PC-9 (cell line): Measurements from ENCODE around the gene CFAP65. TPM values are rescaled to one million over a fixed set of nuclear protein-coding genes. Genes with fewer than 3 reads are reported as not detected.

Source experiments
- BruUV-seq: library from RNA; stranded (reverse); fragments of 400-500 nt; replicated peaks from 2 replicates; lab custom pipeline; 2021; lab: Mats Ljungman, UMichigan
- CTCF ChIA-PET: fragments of 300-600 bp; sonication (Branson Sonifier 250); formaldehyde crosslinking; loops from one replicate; lab custom pipeline; 2022; ENCODE audit warnings: antibody characterized with exemption; lab: Charles Lee
- POLR2A ChIA-PET: fragments of 300-600 bp; sonication (Branson Sonifier 250); formaldehyde crosslinking; loops from one replicate; lab custom pipeline; 2022; ENCODE audit warnings: antibody characterized with exemption; ENCODE audit not compliant: unreplicated experiment; lab: Charles Lee
- DNase-seq, 2 experiments: peaks; one replicate each; pipeline versions ENCODE4 v3.0.0 to v3.0.0-alpha.2; 2015 to 2022; ENCODE audit warnings: mixed read lengths in 1 of 2
- H2AFZ ChIP-seq: fragments of 200-600 bp; sonication (generic); 2 replicates; pipeline ENCODE4 v1.8.1; 2017; ENCODE audit warnings: antibody characterized with exemption
- H3F3A ChIP-seq: fragments of 200-600 bp; sonication (generic); 2 replicates; pipeline ENCODE4 v1.8.1; 2017; ENCODE audit warnings: antibody characterized with exemption, mild to moderate bottlenecking, low read depth; ENCODE audit not compliant: insufficient read depth
- H3K27ac ChIP-seq: fragments of 200-600 bp; sonication (generic); 2 replicates; pipeline ENCODE4 v1.6.1; 2016; ENCODE audit warnings: mixed run types
- H3K27me3 ChIP-seq: fragments of 200-600 bp; sonication (generic); 2 replicates; pipeline ENCODE4 v1.6.1; 2016; ENCODE audit warnings: low read depth, mixed run types; ENCODE audit not compliant: insufficient read depth
- H3K36me3 ChIP-seq: fragments of 200-600 bp; sonication (generic); 2 replicates; pipeline ENCODE4 v1.6.1; 2016; ENCODE audit warnings: low read depth, mixed run types
- H3K4me1 ChIP-seq: fragments of 200-600 bp; sonication (generic); replicated peaks from 2 replicates; pipeline ENCODE4 v1.6.1; 2016; ENCODE audit warnings: mixed run types; ENCODE audit not compliant: insufficient read depth
- H3K4me2 ChIP-seq: fragments of 200-600 bp; sonication (generic); 2 replicates; pipeline ENCODE4 v1.6.1; 2017; ENCODE audit warnings: mixed run types
- H3K4me3 ChIP-seq: fragments of 200-600 bp; sonication (generic); 2 replicates; pipeline ENCODE4 v1.6.1; 2016; ENCODE audit warnings: mixed run types
- H3K79me2 ChIP-seq: fragments of 200-600 bp; sonication (generic); 2 replicates; pipeline ENCODE4 v1.6.1; 2017; ENCODE audit warnings: low read depth, mixed run types
- H3K9me2 ChIP-seq: fragments of 200-600 bp; sonication (generic); 2 replicates; pipeline ENCODE4 v1.8.1; 2017; ENCODE audit warnings: mild to moderate bottlenecking; ENCODE audit not compliant: insufficient read depth
- H3K9me3 ChIP-seq: fragments of 200-600 bp; sonication (generic); 2 replicates; pipeline ENCODE4 v1.8.1; 2016; ENCODE audit warnings: low read depth; ENCODE audit not compliant: insufficient read depth
- H4K20me1 ChIP-seq: fragments of 200-600 bp; sonication (generic); 2 replicates; pipeline ENCODE4 v1.8.1; 2017; ENCODE audit not compliant: insufficient read depth
- CTCF ChIP-seq: fragments of 200-600 bp; sonication (generic); conservative IDR thresholded peaks from 2 replicates; pipeline ENCODE4 v1.6.1; 2017; ENCODE audit warnings: mixed run types, antibody characterized with exemption, mild to moderate bottlenecking, moderate library complexity
- EZH2 ChIP-seq: fragments of 200-600 bp; sonication (generic); IDR thresholded peaks from 2 replicates; pipeline ENCODE4 v1.8.0; 2017; ENCODE audit warnings: antibody characterized with exemption, low read depth
- intact Hi-C: fragments of 100-400 bp; cut with micrococcal nuclease; formaldehyde crosslinking; loops from one replicate; pipeline ENCODE4 v1.10.0; 2022; ENCODE audit not compliant: unreplicated experiment
- total RNA-seq: library from RNA; stranded (reverse); gene quantifications from 2 replicates; pipeline ENCODE4 v1.2.3, GENCODE V29; 2021

CFAP65 gene
- total RNA-seq, 1 experiment from 2014 or later = not detected

GRCh38 chr2:219017201-219017931 lies 23.9 kb downstream of the CFAP65 start:
- H3K27me3 ChIP-seq = peaks cover 75% of the 10 kb centered on the region
- DNase-seq = no peak
- no peaks in the 10 kb centered on the region for H3K36me3 ChIP-seq
- no peaks in the 10 kb centered on the region for H3K9me3 ChIP-seq
- no peak overlapping the region for H3K27ac ChIP-seq
- no TSS peak for BruUV-seq
- H2AFZ ChIP-seq = no peak overlapping the region
- no peak overlapping the region for H3K4me2 ChIP-seq
- no peak overlapping the region for H3K4me3 ChIP-seq
- no peaks in the 10 kb centered on the region for H3K79me2 ChIP-seq
- H3F3A ChIP-seq = no peaks in the 10 kb centered on the region
- no peaks in the 10 kb centered on the region for H3K9me2 ChIP-seq
- no peaks in the 10 kb centered on the region for H4K20me1 ChIP-seq
- no peak for TF ChIP-seq EZH2
- TF ChIP-seq CTCF = no peak
- intact Hi-C loops = no loop called here
- no peaks in the 10 kb centered on the region for H3K4me1 ChIP-seq
- ChIA-PET CTCF (no interaction called here), POLR2A (no interaction called here)

GRCh38 chr2:219016721-219017120 lies 24.6 kb downstream of the CFAP65 start:
- H3K4me2 ChIP-seq = no peak overlapping the region
- H4K20me1 ChIP-seq = no peaks in the 10 kb centered on the region
- H3K9me2 ChIP-seq = no peaks in the 10 kb centered on the region
- no peak overlapping the region for H2AFZ ChIP-seq
- no peaks in the 10 kb centered on the region for H3K9me3 ChIP-seq
- H3K4me1 ChIP-seq = no peaks in the 10 kb centered on the region
- H3K79me2 ChIP-seq = no peaks in the 10 kb centered on the region
- no peak overlapping the region for H3K27ac ChIP-seq
- no peaks in the 10 kb centered on the region for H3K36me3 ChIP-seq
- ChIA-PET CTCF (no interaction called here), POLR2A (no interaction called here)
- BruUV-seq = no TSS peak
- H3K4me3 ChIP-seq = no peak overlapping the region
- H3K27me3 ChIP-seq = peaks cover 75% of the 10 kb centered on the region
- TF ChIP-seq CTCF (no peak), EZH2 (no peak)
- no peaks in the 10 kb centered on the region for H3F3A ChIP-seq
- no peak for DNase-seq
- intact Hi-C loops = no loop called here

- ChIA-PET CTCF (interaction anchor here (0.6 to 1.0 kb wide), 5 partner anchors 9 to 145 kb away, joined by 4 to 8 read pairs (median 5); no protein-coding TSS in a partner anchor), POLR2A (no interaction called here)
- H3K4me3 ChIP-seq = no peak overlapping the region
- no peaks in the 10 kb centered on the region for H3K9me2 ChIP-seq
- no TSS peak for BruUV-seq
- TF ChIP-seq CTCF = no peak
- no peaks in the 10 kb centered on the region for H3F3A ChIP-seq
- H3K27me3 ChIP-seq = peaks cover 30% of the 10 kb centered on the region
- H3K4me2 ChIP-seq = no peak overlapping the region
- H4K20me1 ChIP-seq = no peaks in the 10 kb centered on the region
- no peaks in the 10 kb centered on the region for H3K4me1 ChIP-seq
- H3K36me3 ChIP-seq = no peaks in the 10 kb centered on the region
- no peak for DNase-seq
- no peak overlapping the region for H3K27ac ChIP-seq
- no peaks in the 10 kb centered on the region for H3K79me2 ChIP-seq
- intact Hi-C loops = loop anchor here (5.0 kb wide), 1 partner anchor 521 kb away; no protein-coding TSS in a partner anchor
- H2AFZ ChIP-seq = no peak overlapping the region
- H3K9me3 ChIP-seq = no peaks in the 10 kb centered on the region
Observed at GRCh38 chr2:219010873-219011272, 30.4 kb downstream of the CFAP65 start.
